OCI-LY7 (cell line): ENCODE results near the gene DUS1L.

Source experiments
- CTCF ChIP-seq: fragments of 200-600 bp; sonication (generic); conservative IDR thresholded peaks from 2 replicates; pipeline ENCODE4 v1.5.1; 2014; ENCODE audit warnings: mild to moderate bottlenecking, antibody characterized with exemption, low read length, moderate library complexity, mixed read lengths
- EZH2phosphoT487 ChIP-seq: fragments of 200-600 bp; sonication (generic); IDR thresholded peaks from 2 replicates; pipeline ENCODE4 v1.6.1; 2018; ENCODE audit warnings: low read depth, borderline replicate concordance, mild to moderate bottlenecking, mixed run types, antibody characterized with exemption, low read length, moderate library complexity, mixed read lengths

GRCh38 chr17:82035488-82035887 is 30.1 kb downstream of the DUS1L start:
- TF ChIP-seq CTCF = no peak
- TF ChIP-seq EZH2phosphoT487 = no peak
